AG04450 (cell line): ENCODE results near the gene ADH5. TPM values are rescaled to one million over a fixed set of nuclear protein-coding genes. Genes with fewer than 3 reads are reported as not detected.

Experiments
- CTCF ChIA-PET: fragments of 300-600, 350-600 bp; formaldehyde crosslinking; extraction: SDS; loops from one replicate; lab custom pipeline; 2022; ENCODE audit warnings: antibody characterized with exemption, inconsistent platforms; lab: Charles Lee
- POLR2A ChIA-PET: fragments of 350-600 bp; formaldehyde crosslinking; extraction: SDS; loops from one replicate; lab custom pipeline; 2021; ENCODE audit warnings: antibody characterized with exemption, inconsistent platforms; lab: Yijun Ruan, JAX
- DNase-seq: peaks from one replicate; pipeline ENCODE4 v3.0.0-alpha.2; 2011; ENCODE audit warnings: low read depth, low spot score
- H3K27ac ChIP-seq: one replicate; pipeline ENCODE4 v1.5.1; 2012; ENCODE audit warnings: low read depth, low read length, control low read depth
- H3K27me3 ChIP-seq: one replicate; pipeline ENCODE4 v1.6.0; 2012; ENCODE audit warnings: low read length; ENCODE audit not compliant: control insufficient read depth, insufficient read depth
- H3K4me3 ChIP-seq: 2 replicates; pipeline ENCODE4 v1.5.1; 2011; ENCODE audit warnings: mild to moderate bottlenecking, low read depth, low read length, control low read depth
- H3K9me3 ChIP-seq: 2 replicates; pipeline ENCODE4 v1.5.1; 2012; ENCODE audit warnings: low read length; ENCODE audit not compliant: control insufficient read depth, insufficient read depth
- polyA plus RNA-seq: library from polyadenylated mRNA; depleted of rRNA; stranded (reverse); fragments of >200 nt; gene quantifications from 2 replicates; pipeline ENCODE4 v1.2.3, GENCODE V29; 2011
- TF ChIP-seq, protein P1 (sequence below): IDR thresholded peaks from 2 replicates; pipeline ENCODE4 v1.5.1; 2011; ENCODE audit warnings: low read depth, low read length, control low read depth, inconsistent platforms

Gene ADH5
- polyA plus RNA-seq, 1 experiment: 437 TPM

DNA sequence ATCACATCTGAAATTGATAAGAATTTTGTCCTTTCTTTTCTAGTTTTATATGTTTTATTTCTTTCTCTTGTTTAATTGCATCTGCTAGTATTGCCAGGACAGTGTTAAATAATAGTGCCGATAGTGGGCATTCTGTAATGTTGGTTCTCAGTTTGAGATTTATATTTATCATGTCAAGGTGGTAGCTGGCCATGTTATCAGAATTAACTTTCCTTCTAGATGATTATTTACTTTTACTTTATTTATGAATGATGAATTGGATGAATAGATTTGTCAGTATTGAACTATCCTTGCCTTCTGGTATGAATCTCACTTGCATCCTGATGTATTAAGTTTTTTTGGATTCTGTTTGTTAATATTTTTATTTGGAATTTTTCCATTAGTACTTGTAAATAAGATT, 50.4 kb downstream of the ADH5 start:
- H3K4me3 ChIP-seq: no peak overlapping the region
- H3K9me3 ChIP-seq: no peaks in the 10 kb centered on the region
- TF ChIP-seq, protein P1, sequence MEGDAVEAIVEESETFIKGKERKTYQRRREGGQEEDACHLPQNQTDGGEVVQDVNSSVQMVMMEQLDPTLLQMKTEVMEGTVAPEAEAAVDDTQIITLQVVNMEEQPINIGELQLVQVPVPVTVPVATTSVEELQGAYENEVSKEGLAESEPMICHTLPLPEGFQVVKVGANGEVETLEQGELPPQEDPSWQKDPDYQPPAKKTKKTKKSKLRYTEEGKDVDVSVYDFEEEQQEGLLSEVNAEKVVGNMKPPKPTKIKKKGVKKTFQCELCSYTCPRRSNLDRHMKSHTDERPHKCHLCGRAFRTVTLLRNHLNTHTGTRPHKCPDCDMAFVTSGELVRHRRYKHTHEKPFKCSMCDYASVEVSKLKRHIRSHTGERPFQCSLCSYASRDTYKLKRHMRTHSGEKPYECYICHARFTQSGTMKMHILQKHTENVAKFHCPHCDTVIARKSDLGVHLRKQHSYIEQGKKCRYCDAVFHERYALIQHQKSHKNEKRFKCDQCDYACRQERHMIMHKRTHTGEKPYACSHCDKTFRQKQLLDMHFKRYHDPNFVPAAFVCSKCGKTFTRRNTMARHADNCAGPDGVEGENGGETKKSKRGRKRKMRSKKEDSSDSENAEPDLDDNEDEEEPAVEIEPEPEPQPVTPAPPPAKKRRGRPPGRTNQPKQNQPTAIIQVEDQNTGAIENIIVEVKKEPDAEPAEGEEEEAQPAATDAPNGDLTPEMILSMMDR: no peak
- H3K27me3 ChIP-seq: no peaks in the 10 kb centered on the region
- DNase-seq: no peak
- no peak overlapping the region for H3K27ac ChIP-seq
- POLR2A ChIA-PET: no interaction called here
- CTCF ChIA-PET: interaction anchor here (1.5 to 2.0 kb wide), 2 partner anchors 17 to 43 kb away, joined by 3 to 9 read pairs; partner anchors contain the start of gene METAP1

DNA sequence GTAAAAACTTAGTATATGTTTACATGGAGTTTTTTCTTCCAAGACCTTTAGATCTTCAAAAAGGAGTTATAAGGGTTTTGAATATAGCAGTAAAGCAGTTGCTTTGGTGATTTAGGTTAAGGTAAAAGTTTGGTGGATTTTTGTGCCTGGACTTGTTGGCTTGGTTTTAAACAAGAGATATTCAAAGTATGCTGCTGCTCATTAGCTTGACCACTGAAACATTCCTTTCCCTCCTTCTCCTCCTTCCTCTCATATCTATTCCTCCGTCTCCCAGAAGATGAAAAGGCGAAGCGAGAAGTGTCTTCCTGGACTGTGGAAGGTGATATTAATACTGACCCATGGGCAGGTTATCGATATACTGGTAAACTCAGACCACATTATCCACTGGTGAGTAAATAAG, 54.6 kb downstream of the ADH5 start:
- Histone ChIP-seq H3K9me3 (no peaks in the 10 kb centered on the region), H3K27ac (no peak overlapping the region), H3K4me3 (no peak overlapping the region), H3K27me3 (no peaks in the 10 kb centered on the region)
- CTCF ChIA-PET: interaction anchor here (3.1 kb wide), 1 partner anchor 22 kb away, joined by 9 read pairs; no protein-coding TSS in a partner anchor
- TF ChIP-seq, protein P1: no peak
- POLR2A ChIA-PET: interaction anchor here (0.5 kb wide), 1 partner anchor 26 kb away, joined by 3 read pairs; no protein-coding TSS in a partner anchor
- DNase-seq: no peak

DNA sequence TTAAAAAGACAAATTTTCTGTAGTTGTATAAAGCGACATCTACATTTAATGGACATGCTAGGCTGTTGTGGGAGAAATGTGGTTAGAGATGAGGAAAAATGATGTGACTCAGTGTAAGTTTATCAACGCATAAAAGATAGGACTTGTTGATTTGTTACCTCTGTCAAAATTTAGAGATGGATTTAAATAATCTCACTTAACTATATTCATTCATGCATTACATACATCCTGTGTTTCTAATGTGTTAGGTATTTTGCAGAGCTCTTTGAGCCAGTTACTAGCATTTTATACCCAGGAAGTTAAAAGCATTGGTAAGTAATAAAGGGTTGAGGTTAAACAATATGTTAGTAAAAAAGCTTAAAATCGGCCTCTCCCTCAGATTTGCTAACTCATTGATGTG, 58.7 kb downstream of the ADH5 start:
- ChIA-PET POLR2A (no interaction called here), CTCF (interaction anchor here (1.5 to 2.6 kb wide), 2 partner anchors 27 to 34 kb away, joined by 6 to 15 read pairs; partner anchors contain the start of gene METAP1)
- no peak overlapping the region for H3K4me3 ChIP-seq

DNA sequence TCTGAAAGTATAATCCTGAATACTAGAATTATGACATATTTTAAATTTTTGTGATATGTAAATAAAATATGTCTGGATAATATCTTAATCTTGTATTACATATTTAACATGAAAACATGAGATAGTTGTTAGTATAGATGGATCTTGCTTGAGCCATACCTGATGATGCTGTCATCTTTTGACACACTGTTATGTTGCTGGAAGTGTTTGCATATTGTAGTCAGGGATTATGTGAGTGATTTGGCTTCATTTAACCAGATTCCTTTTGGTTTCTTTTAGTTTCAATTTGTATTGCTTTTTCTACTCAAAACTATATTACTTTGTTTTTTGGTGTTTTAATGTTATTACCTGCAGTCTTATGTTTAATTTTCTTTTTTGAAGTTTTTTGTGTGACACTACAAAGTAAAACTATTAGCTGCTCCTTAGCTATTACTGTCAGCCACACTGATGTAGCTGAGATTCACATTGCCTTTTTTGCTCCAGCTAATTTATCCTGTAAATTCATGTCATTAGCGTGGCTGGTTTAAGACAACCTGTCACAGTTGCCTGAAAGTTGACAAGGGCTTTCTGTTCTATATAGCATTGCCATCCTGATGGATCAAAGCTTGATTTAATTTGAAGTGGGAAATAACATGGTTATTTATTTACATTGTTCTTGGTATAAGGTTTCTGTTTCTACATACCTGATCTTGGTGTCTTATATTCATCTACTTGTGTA, 59.4 kb downstream of the ADH5 start:
- DNase-seq: no peak
- Histone ChIP-seq H3K9me3 (no peaks in the 10 kb centered on the region), H3K27me3 (no peaks in the 10 kb centered on the region), H3K27ac (no peak overlapping the region), H3K4me3 (no peak overlapping the region)
- ChIA-PET POLR2A (no interaction called here), CTCF (interaction anchor here (1.5 to 2.6 kb wide), 2 partner anchors 27 to 34 kb away, joined by 6 to 15 read pairs; partner anchors contain the start of gene METAP1)
- TF ChIP-seq, protein P1: no peak

More for the DNA sequence above, 58.7 kb downstream of the ADH5 start:
- Histone ChIP-seq H3K27me3 (no peaks in the 10 kb centered on the region), H3K9me3 (no peaks in the 10 kb centered on the region), H3K27ac (no peak overlapping the region)
- TF ChIP-seq, protein P1: no peak
- no peak for DNase-seq

DNA sequence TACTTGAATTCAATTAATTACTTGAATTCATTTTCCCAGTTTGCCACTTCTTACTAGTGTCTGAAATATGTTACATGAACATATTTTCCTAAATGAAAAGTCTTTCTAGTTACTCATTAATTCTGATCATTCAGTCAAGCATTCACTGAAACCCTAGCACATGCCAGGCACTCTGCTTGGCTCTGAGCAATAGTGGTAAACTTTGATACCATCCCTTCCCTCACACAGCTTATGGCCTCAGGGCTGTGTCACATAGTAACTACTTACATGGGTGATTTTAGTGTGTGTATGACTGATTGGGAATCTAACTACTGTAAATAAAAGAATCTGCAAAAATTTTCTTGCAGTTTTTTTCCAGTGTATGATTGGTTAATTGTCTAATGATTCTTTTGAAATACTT, 60.4 kb downstream of the ADH5 start:
- CTCF ChIA-PET: interaction anchor here (1.7 to 2.6 kb wide), 2 partner anchors 28 to 33 kb away, joined by 7 to 10 read pairs; partner anchors contain the start of gene METAP1
- H3K27me3 ChIP-seq: no peaks in the 10 kb centered on the region
- H3K27ac ChIP-seq: no peak overlapping the region
- DNase-seq: no peak
- POLR2A ChIA-PET: no interaction called here
- no peaks in the 10 kb centered on the region for H3K9me3 ChIP-seq
- TF ChIP-seq, protein P1: no peak
- H3K4me3 ChIP-seq: no peak overlapping the region
